ENCODE data around the gene SERGEF. TPM values are rescaled to one million over a fixed set of nuclear protein-coding genes. Genes with fewer than 3 reads are reported as not detected.

SERGEF gene
- total RNA-seq, 1 experiment from 2014 or later: 31.4 TPM

DNA sequence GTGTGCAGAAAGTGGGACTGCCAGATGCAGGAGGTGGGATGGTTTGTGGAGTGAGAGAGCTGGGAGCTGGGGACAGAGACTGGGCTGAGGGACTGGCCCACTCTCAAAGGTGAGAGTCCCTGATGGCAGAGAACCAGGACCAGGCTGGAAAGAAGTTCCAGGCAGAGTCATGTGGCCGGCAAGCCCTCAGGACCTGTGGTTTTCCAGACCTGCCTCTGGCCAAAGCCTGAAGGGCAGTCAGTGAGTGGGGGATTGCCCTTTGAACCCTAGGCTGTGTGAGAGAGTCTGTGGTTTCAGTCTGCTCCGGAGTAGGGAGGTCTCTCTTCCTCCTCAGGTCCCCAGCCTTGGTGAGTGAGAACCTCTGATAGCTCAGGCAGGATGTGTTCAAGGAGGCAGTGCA lies 261.3 kb downstream of the SERGEF start:
- Histone ChIP-seq H3K27ac (ENCODE audit: insufficient read length, low read depth, low read length) (no peak overlapping the region), H2BK120ac (ENCODE audit: low read depth, low read length, poor library complexity, severe bottlenecking) (no peak overlapping the region), H3K14ac (ENCODE audit: insufficient read depth, low read length) (no peak overlapping the region; the same call in 1 of the 2 replicates), H3K56ac (ENCODE audit: insufficient read length, low read depth, low read length) (no peak overlapping the region), H2AK5ac (ENCODE audit: insufficient read length, low read length) (no peak overlapping the region), H3K9ac (ENCODE audit: extremely low read depth, insufficient read length, low read length) (no peak overlapping the region), H3K27me3 (ENCODE audit: insufficient read depth, low read length) (no peaks in the 10 kb centered on the region), H2AFZ (ENCODE audit: low read length) (no peak overlapping the region), H3K4me2 (ENCODE audit: insufficient read depth, insufficient read length, low read length) (no peak overlapping the region), H4K8ac (replicated peaks; ENCODE audit: insufficient read length, low read depth, low read length) (no peak overlapping the region), H2BK12ac (ENCODE audit: insufficient read length, low read depth, low read length) (no peak overlapping the region), H3T11ph (ENCODE audit: low read length) (no peak overlapping the region), H3K23me2 (ENCODE audit: insufficient read length, low read depth, low read length, poor library complexity, severe bottlenecking) (no peaks in the 10 kb centered on the region), H3K4me1 (ENCODE audit: insufficient read depth, low read length) (no peaks in the 10 kb centered on the region), H4K5ac (ENCODE audit: insufficient read length, low read depth, low read length) (no peak overlapping the region), H3K18ac (ENCODE audit: insufficient read length, low read depth, low read length) (no peak overlapping the region), H2BK15ac (ENCODE audit: low read depth, low read length) (no peak overlapping the region), H4K91ac (ENCODE audit: insufficient read length, low read depth, low read length) (no peak overlapping the region), H3K23ac (ENCODE audit: insufficient read length, low read depth, low read length) (no peak overlapping the region), H3K79me2 (ENCODE audit: insufficient read depth, low read length) (no peaks in the 10 kb centered on the region), H2BK20ac (ENCODE audit: low read depth, low read length, poor library complexity, severe bottlenecking) (no peak overlapping the region), H3K9me3 (ENCODE audit: control insufficient read depth, low read depth, low read length) (no peaks in the 10 kb centered on the region), H3K79me1 (ENCODE audit: insufficient read depth, low read depth, low read length, poor library complexity, severe bottlenecking) (no peaks in the 10 kb centered on the region), H4K20me1 (ENCODE audit: control insufficient read depth, insufficient read depth, insufficient read length) (peaks cover 3% of the 10 kb centered on the region), H2BK5ac (ENCODE audit: insufficient read length, low read length) (no peak overlapping the region), H3K4ac (ENCODE audit: low read depth, low read length) (no peak overlapping the region)
- TF ChIP-seq CTCF (conservative IDR thresholded peaks at IDR 0.05): no peak
- no CpG with 5 or more reads among the region's 2 CpGs for WGBS (ENCODE audit: extremely low coverage, insufficient read length, low lambda C conversion rate)
- no peak for DNase-seq
- Mint-ChIP-seq H3K4me3 (no peak overlapping the region), H3K27me3 (ENCODE audit: low read depth) (peaks cover 37% of the 10 kb centered on the region), H3K4me1 (no peaks in the 10 kb centered on the region), H3K27ac (no peak overlapping the region), H3K36me3 (ENCODE audit: insufficient read depth in 1 of 3, low read depth in 3 of 3) (no peaks in the 10 kb centered on the region), H3K9me3 (no peaks in the 10 kb centered on the region)
